ENCODE measurements around the gene CREG2.

Gene CREG2

DNA sequence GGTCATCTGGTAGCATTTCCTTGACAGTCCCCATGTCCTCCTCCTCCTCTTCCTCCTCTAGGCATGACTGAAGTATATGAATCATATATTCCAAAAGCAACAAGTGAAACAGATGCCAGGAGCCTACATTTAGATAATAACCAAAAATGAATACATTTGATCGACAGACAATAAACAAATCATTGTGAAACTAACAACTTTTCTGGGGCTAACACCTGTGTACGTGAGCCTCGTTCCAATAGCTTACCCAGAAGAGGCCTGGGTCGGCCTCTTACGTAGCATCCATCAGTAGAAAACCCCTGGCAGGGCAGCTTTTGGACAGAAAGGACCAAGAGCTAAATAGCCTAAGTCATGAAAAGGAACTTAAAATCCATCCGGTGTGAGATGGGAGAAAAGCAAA is 15.3 kb upstream of the CREG2 start:
- no peaks in the 10 kb centered on the region for H4K20me1 ChIP-seq (ENCODE audit: insufficient read depth, low read length)
- no peaks in the 10 kb centered on the region for H3K36me3 ChIP-seq (replicated peaks; ENCODE audit: insufficient read depth, low read length)
- no peak overlapping the region for H3K27ac ChIP-seq (ENCODE audit: low read length)
- TF ChIP-seq EZH2phosphoT487 (IDR thresholded peaks at IDR 0.05; ENCODE audit: low read length) = no peak
- TF ChIP-seq, protein P1, sequence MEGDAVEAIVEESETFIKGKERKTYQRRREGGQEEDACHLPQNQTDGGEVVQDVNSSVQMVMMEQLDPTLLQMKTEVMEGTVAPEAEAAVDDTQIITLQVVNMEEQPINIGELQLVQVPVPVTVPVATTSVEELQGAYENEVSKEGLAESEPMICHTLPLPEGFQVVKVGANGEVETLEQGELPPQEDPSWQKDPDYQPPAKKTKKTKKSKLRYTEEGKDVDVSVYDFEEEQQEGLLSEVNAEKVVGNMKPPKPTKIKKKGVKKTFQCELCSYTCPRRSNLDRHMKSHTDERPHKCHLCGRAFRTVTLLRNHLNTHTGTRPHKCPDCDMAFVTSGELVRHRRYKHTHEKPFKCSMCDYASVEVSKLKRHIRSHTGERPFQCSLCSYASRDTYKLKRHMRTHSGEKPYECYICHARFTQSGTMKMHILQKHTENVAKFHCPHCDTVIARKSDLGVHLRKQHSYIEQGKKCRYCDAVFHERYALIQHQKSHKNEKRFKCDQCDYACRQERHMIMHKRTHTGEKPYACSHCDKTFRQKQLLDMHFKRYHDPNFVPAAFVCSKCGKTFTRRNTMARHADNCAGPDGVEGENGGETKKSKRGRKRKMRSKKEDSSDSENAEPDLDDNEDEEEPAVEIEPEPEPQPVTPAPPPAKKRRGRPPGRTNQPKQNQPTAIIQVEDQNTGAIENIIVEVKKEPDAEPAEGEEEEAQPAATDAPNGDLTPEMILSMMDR (IDR thresholded peaks at IDR 0.05; ENCODE audit: low read length) = no peak
- no peak for DNase-seq
- H2AFZ ChIP-seq (ENCODE audit: low read length) = no peak overlapping the region
- no peaks in the 10 kb centered on the region for H3K9me2 ChIP-seq (replicated peaks; ENCODE audit: insufficient read depth, low read length)
- H3K4me2 ChIP-seq (ENCODE audit: low read depth, low read length) = no peak overlapping the region
- no peaks in the 10 kb centered on the region for H3K9me3 ChIP-seq (replicated peaks; ENCODE audit: insufficient read depth, low read length)
- H3K4me1 ChIP-seq (ENCODE audit: low read length) = no peaks in the 10 kb centered on the region
- no peak overlapping the region for H3K9ac ChIP-seq (ENCODE audit: low read length)
- H3K27me3 ChIP-seq (replicated peaks; ENCODE audit: insufficient read depth, low read length) = no peaks in the 10 kb centered on the region
- no peak overlapping the region for H3K4me3 ChIP-seq (ENCODE audit: low read length)
- no peaks in the 10 kb centered on the region for H3F3A ChIP-seq (ENCODE audit: insufficient read depth, low read length)
- H3K79me2 ChIP-seq (ENCODE audit: low read length) = no peaks in the 10 kb centered on the region

GRCh38 chr2:101401906-101402305 is 14.6 kb upstream of the CREG2 start:
- Histone ChIP-seq H3K9ac (ENCODE audit: low read length) (no peak overlapping the region), H3F3A (ENCODE audit: insufficient read depth, low read length) (no peaks in the 10 kb centered on the region), H3K36me3 (replicated peaks; ENCODE audit: insufficient read depth, low read length) (no peaks in the 10 kb centered on the region), H3K4me1 (ENCODE audit: low read length) (no peaks in the 10 kb centered on the region), H3K9me3 (replicated peaks; ENCODE audit: insufficient read depth, low read length) (no peaks in the 10 kb centered on the region), H3K9me2 (replicated peaks; ENCODE audit: insufficient read depth, low read length) (no peaks in the 10 kb centered on the region), H3K27ac (ENCODE audit: low read length) (no peak overlapping the region), H3K27me3 (replicated peaks; ENCODE audit: insufficient read depth, low read length) (no peaks in the 10 kb centered on the region), H3K4me2 (ENCODE audit: low read depth, low read length) (no peak overlapping the region), H3K79me2 (ENCODE audit: low read length) (no peaks in the 10 kb centered on the region), H3K4me3 (ENCODE audit: low read length) (no peak overlapping the region), H4K20me1 (ENCODE audit: insufficient read depth, low read length) (no peaks in the 10 kb centered on the region), H2AFZ (ENCODE audit: low read length) (no peak overlapping the region)
- TF ChIP-seq, protein P1 (IDR thresholded peaks at IDR 0.05; ENCODE audit: low read length) = no peak
- TF ChIP-seq EZH2phosphoT487 (IDR thresholded peaks at IDR 0.05; ENCODE audit: low read length) (no peak), EZH2 (optimal IDR thresholded peaks at IDR 0.05; ENCODE audit: low read depth, low read length) (no peak)
- no peak for DNase-seq

- Histone ChIP-seq H3K4me3 (ENCODE audit: low read length) (no peak overlapping the region), H3K9ac (ENCODE audit: low read length) (no peak overlapping the region), H3K9me3 (replicated peaks; ENCODE audit: insufficient read depth, low read length) (no peaks in the 10 kb centered on the region), H3K36me3 (replicated peaks; ENCODE audit: insufficient read depth, low read length) (no peaks in the 10 kb centered on the region), H3K9me2 (replicated peaks; ENCODE audit: insufficient read depth, low read length) (no peaks in the 10 kb centered on the region), H2AFZ (ENCODE audit: low read length) (no peak overlapping the region), H3K27ac (ENCODE audit: low read length) (no peak overlapping the region), H3K4me2 (ENCODE audit: low read depth, low read length) (no peak overlapping the region), H3K4me1 (ENCODE audit: low read length) (no peaks in the 10 kb centered on the region), H4K20me1 (ENCODE audit: insufficient read depth, low read length) (no peaks in the 10 kb centered on the region), H3K27me3 (replicated peaks; ENCODE audit: insufficient read depth, low read length) (no peaks in the 10 kb centered on the region), H3K79me2 (ENCODE audit: low read length) (no peaks in the 10 kb centered on the region), H3F3A (ENCODE audit: insufficient read depth, low read length) (no peaks in the 10 kb centered on the region)
- TF ChIP-seq EZH2phosphoT487 (IDR thresholded peaks at IDR 0.05; ENCODE audit: low read length) = no peak
- no peak for TF ChIP-seq EZH2 (optimal IDR thresholded peaks at IDR 0.05; ENCODE audit: low read depth, low read length)
- TF ChIP-seq, protein P1 (IDR thresholded peaks at IDR 0.05; ENCODE audit: low read length) = no peak
- no peak for DNase-seq
These were observed 14.0 kb upstream of the CREG2 start for GRCh38 chr2:101401326-101401665.
